ENCODE results near the gene SNX11. TPM values are rescaled to one million over a fixed set of nuclear protein-coding genes. Genes with fewer than 3 reads are reported as not detected.

SNX11 gene
- total RNA-seq, 1 donor from 2014 or later: 20.7 TPM

DNA sequence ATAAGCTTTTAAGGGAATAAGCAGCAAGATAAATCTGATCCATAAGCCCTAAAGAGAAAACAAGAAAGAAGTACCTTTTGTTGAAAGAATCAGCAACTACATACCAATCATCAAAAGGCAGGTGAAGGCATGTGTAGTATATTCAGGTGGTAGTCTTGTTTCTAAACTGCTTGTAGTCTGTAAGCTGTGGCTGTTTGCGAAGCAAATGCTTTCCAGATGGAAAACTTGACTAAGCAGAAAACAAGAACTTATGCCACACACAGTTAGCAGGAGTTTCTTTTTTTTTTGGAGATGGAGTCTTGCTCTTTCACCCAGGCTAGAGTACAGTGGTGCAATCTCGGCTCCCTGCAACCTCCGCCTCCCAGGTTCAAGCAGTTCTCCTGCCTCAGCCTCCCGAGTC lies 12.0 kb upstream of the SNX11 start:
- DNase-seq (ENCODE audit: low spot score): no peak

DNA sequence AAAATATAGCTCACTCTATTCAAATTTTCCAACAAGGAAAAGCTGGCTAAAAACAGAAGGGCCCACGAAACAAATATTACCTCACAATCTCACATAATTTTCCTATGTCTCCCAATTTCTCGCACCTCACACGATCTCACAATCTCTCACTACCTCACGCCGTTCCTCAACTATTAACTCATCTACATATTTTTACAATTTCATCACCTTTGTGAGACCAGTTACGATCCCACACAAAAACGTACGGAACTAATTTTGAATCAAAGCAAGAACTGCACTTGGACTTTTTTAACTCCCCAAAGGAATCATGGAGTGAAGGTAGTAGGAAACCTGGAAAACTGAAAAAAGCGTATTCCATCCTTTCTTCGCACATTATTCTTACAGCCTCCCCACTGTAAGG lies 7.4 kb upstream of the SNX11 start:
- DNase-seq (ENCODE audit: low spot score): no peak

DNA sequence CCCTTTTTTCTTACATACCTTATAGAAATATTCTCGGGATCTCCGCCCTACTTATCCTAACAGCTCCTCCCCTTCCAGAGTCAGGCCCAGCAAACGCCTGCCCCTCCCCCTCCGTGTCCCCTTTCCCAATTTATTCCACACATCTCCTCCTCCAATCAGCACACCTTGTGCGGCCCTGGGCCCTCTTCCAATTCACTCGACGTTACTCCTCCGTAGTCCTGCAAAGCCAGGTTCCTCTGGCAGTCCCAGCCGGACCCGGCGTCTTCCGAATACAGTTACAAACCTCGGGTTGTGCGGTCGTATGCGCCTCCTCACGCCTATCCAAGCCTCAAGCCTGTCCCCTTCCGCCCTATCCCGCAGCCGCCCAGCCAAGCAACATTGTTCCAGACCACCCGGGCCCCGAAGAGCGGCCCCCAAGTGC lies 7.0 kb upstream of the SNX11 start:
- no peak for DNase-seq (ENCODE audit: low spot score)

DNA sequence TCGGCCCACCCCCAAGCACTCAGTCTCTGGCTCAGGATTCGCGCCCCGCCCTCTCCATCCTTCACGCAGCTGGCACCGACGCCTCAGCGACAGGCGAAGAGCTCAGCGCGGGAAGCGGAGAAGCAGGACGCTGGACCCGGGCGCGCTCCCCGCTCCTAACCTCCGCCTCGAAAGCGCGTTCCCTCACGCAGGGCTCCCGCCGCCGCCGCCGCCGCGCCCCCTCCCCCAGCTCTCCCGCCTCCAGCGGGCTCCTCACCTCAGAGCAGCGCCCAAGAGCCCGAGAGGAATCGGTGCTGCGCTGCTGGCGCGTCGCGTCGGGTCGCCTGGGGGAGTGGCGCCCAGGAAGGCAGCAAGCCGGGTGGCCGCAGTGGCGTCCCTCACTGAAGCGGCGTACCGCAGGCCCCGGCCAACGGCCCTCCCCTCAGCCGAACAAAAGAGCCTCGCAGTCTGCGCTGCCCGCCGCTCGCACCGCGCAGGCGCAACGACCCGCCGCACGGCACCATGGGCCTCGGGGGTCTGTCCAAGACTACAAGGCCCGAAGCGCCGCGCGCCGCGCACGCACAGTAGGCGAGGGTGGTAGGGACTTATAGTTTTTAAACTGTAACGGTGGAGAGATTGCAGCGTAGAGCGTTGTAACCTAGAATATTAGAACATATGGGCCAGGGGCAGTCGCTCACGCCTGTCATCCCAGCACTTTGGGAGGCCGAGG lies 6.4 kb upstream of the SNX11 start, which contains the start of gene CBX1:
Gene CBX1, minus strand, starts transcription at position 467 of the 709 bp plus-strand sequence. CDS start 24,474 bp downstream, outside the sequence.
- DNase-seq (ENCODE audit: low spot score): peak; percentile 98

- DNase-seq (ENCODE audit: low spot score): no peak
Observed at GRCh38 chr17:48102043-48102750, 5.4 kb upstream of the SNX11 start.

- DNase-seq (ENCODE audit: low spot score): no peak
Observed at GRCh38 chr17:48102798-48103715, 4.5 kb upstream of the SNX11 start.

DNA sequence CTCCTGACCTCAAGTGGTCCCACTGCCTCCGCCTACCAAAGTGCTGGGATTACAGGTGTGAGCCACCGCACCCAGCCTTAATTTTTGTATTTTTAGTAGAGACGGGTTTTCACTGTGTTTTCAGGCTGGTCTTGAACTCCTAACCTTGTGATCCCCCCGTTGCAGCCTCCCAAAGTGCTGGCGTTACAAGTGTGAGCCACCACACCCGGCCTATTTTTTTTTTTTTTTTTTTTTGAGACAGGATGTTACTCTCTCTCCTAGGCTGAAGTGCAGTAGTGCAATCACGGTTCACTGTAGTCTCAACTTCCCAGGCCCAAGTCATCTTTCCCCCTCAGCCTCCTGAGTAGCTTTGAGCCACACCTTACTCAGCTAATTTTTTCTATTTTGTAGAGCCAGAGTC lies 3.1 kb upstream of the SNX11 start:
- DNase-seq (ENCODE audit: low spot score): no peak

- no peak for DNase-seq (ENCODE audit: low spot score)
Observed at GRCh38 chr17:48106802-48107136, 797 bp upstream of the SNX11 start.

- DNase-seq (ENCODE audit: low spot score): no peak
Observed at GRCh38 chr17:48110761-48111160, 3.2 kb downstream of the SNX11 start.

DNA sequence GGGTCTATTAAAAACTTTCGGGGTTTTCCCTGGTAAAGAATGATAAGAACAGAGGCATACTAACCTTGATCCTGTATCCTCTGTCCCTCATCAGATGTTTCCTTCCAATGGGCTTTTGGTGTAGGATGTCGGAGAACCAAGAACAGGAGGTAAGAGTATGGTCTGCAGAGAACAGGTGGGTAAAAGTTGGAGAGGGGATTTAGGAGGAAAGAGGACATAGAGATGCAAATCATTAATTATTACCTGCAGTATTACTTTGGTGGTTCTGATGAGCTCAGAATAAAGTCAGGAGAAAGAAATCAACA lies 4.3 kb downstream of the SNX11 start:
- no peak for DNase-seq (ENCODE audit: low spot score)

DNA sequence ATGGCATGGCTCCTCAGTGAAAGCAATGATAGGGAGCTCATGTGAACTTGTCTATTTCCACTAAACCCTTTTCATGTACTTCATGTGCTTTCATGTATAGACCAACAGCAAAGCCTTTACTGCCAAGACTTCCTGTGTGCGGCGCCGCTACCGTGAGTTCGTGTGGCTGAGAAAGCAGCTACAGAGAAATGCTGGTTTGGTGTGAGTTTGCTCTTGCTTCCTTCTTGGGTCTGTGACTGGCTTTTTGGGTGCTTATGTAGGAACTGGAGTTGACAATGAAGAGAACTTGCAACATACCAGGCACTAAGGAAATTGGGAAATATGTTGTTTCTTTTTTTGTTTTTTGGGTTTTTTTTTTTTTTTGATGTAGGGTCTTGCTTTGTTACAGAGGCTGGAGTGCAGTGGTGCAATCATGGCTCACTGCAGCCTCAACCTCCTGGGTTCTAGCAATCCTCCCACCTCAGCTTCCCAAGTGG lies 5.7 kb downstream of the SNX11 start:
- DNase-seq (ENCODE audit: low spot score): peak; percentile 35

DNA sequence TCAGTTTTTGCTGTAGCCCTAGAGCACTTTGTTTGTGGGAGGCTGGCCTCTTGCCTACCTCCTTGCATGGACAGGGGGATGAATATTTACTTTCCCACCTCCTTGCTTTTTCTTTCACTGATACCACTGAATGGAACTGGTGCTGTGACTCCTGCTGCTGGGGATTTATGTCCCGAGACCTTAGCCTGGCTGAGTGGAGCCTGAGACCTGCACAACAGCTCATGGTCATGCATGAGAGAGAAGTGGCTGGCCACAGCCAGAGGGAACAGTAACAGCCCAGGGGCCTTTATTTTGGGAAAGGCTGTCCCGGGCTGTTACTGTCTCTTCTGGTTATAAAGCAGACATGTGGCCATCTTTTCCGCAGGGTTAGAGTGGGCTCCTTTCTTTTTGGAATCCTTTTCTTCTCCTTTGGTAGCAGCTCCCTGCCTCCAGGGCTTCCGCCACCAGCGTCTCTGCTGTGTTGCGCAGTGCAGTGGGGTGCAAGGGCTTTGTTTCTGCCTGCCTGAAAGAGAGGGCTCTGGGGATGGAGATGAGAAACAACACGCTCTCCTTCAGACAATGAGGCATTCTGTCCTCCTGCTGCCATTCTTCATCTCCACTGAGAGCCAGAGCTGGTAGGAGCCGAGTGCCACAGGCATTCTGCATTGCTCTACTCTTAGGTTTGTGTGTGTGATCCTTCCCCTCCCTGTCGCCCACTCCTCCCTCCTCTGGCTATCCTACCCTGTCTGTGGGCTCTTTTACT lies 14.5 kb downstream of the SNX11 start:
- DNase-seq (ENCODE audit: low spot score): no peak

DNA sequence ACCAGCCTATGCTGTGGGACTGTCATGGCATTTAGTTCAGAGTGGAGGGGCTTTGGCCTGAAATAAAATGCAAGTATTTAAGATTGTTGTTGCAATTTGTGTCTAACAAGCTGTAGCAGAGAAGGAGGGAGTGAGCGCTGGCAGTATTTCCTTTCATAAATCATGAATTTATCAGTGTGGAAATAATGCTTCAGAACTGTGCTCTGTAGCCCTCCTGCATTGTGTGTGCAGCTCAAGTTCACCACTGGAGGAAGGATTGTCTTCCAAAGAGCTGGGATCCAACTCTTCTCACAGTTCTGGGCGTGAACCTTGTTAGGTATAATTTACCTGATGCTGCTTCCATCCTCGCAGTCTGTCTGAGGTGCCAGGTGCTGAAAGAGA lies 15.1 kb downstream of the SNX11 start:
- DNase-seq (ENCODE audit: low spot score): no peak

DNA sequence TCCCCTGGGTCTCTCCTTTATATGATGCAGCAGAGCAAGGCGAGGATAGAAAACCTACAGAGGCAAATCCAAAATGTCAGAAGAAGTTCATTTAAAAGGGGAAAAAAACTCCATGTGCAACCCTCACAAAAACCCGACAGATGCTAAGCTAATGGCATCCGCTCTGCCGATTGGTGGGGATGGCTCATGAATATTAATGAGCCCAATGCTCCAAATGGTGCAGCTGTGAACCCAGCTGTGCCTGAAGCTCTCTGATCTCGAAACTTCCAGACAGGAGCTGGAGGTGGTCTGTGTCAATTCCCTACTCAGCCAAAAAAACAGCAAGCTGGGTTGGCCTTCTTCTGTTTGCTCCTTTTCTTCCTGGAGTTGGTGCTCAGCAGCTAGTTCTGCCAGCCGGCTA lies 15.5 kb downstream of the SNX11 start:
- DNase-seq (ENCODE audit: low spot score): no peak

- DNase-seq (ENCODE audit: low spot score): no peak
Observed at GRCh38 chr17:48123776-48124388, 16.3 kb downstream of the SNX11 start.

DNA sequence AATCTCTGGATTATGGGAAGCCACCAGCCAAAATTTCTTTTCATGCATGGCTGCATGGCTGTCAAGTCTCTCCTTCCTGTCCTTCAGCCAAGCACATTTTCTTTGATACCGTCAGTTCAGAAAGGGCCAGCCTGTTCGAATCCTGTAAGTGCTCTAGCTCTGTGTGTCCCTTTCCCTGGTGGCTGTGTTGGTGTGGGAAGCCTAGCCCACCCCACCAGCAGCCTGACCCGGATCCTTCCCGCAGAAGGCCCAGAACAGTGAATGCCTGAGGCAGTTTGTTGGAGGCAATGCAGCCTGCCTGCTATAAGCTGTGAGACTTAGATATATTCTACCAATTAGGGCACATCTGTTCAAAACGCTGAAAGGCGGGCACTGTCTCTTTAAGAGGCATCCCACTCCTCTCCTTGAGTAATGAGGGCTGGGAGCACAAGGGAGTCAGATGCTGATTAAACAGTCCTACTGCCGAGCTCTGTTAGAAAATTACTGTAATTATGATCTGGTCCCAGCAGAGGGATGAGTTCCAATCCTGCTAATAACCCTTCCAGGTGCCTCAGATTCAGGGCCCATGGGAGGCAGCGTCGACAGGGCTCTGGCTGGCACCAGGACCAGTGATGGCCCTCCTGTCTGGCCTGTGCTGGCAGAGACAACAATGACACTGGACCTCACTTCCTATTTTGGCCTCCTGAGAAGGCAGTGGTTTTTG lies 18.4 kb downstream of the SNX11 start:
- peak; percentile 22 for DNase-seq (ENCODE audit: low spot score)

DNA sequence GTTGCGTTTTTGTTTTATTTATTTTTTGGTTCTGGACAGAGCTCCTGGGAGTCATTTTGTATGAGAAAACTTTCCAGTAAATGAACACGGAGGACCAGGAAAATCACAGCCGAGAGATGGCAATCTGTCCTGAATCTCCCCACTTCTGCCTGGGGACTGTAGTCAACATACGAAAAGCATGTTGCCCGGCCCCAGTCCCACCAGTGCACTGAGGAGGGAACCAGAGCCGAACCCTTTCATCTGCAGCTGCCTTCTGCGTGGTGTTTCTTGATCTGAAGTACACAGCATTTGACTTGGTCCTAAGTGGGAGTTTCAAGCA lies 18.9 kb downstream of the SNX11 start:
- peak; percentile 47 for DNase-seq (ENCODE audit: low spot score)

- DNase-seq (ENCODE audit: low spot score): peak; percentile 49
Observed at GRCh38 chr17:48127371-48128051, 19.9 kb downstream of the SNX11 start.

- DNase-seq (ENCODE audit: low spot score): no peak
Observed at GRCh38 chr17:48128400-48128799, 20.8 kb downstream of the SNX11 start.

GRCh38 chr17:48129981-48130380 lies 22.4 kb downstream of the SNX11 start:
- no peak for DNase-seq (ENCODE audit: low spot score)
